ENCODE measurements around the gene ABI1.

ABI1 gene

GRCh38 chr10:26787362-26787761 lies 73.4 kb downstream of the ABI1 start:
- CTCF ChIA-PET = no interaction called here
- TF ChIP-seq, protein P1, sequence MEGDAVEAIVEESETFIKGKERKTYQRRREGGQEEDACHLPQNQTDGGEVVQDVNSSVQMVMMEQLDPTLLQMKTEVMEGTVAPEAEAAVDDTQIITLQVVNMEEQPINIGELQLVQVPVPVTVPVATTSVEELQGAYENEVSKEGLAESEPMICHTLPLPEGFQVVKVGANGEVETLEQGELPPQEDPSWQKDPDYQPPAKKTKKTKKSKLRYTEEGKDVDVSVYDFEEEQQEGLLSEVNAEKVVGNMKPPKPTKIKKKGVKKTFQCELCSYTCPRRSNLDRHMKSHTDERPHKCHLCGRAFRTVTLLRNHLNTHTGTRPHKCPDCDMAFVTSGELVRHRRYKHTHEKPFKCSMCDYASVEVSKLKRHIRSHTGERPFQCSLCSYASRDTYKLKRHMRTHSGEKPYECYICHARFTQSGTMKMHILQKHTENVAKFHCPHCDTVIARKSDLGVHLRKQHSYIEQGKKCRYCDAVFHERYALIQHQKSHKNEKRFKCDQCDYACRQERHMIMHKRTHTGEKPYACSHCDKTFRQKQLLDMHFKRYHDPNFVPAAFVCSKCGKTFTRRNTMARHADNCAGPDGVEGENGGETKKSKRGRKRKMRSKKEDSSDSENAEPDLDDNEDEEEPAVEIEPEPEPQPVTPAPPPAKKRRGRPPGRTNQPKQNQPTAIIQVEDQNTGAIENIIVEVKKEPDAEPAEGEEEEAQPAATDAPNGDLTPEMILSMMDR (IDR thresholded peaks at IDR 0.05; ENCODE audit: insufficient read depth, low read length, missing control alignments) = no peak
- no peak for DNase-seq (ENCODE audit: low read depth, low spot score)
- POLR2A ChIA-PET = no interaction called here
- H3K4me3 ChIP-seq (ENCODE audit: low read depth, low read length) = no peak overlapping the region

DNA sequence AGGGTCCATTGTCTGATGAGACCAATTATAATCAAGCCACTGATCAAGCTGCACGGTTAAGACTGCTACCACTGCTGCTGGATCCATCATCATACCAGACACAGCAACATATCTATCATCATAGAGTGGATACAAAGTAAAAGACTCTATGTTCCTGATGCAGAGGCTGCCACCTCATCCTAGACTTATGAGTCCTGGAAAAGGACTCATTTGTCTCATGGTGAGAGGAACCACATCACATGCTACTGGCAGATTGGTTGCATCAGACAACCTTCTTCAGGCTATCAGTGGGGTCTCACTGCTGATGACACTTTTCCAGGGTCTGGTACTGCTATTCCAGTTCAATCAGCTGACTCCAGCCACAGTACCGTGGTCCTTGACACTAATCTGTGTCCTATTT lies 79.0 kb downstream of the ABI1 start:
- ChIA-PET CTCF (interaction anchor here (0.9 to 2.1 kb wide), 2 partner anchors 9 to 16 kb away, joined by 3 to 6 read pairs; no protein-coding TSS in a partner anchor), POLR2A (interaction anchor here (0.8 kb wide), 1 partner anchor 36 kb away, joined by 3 read pairs; no protein-coding TSS in a partner anchor)
- TF ChIP-seq, protein P1 (IDR thresholded peaks at IDR 0.05; ENCODE audit: insufficient read depth, low read length, missing control alignments) = no peak
- no peak for DNase-seq (ENCODE audit: low read depth, low spot score)
- H3K4me3 ChIP-seq (ENCODE audit: low read depth, low read length) = no peak overlapping the region

DNA sequence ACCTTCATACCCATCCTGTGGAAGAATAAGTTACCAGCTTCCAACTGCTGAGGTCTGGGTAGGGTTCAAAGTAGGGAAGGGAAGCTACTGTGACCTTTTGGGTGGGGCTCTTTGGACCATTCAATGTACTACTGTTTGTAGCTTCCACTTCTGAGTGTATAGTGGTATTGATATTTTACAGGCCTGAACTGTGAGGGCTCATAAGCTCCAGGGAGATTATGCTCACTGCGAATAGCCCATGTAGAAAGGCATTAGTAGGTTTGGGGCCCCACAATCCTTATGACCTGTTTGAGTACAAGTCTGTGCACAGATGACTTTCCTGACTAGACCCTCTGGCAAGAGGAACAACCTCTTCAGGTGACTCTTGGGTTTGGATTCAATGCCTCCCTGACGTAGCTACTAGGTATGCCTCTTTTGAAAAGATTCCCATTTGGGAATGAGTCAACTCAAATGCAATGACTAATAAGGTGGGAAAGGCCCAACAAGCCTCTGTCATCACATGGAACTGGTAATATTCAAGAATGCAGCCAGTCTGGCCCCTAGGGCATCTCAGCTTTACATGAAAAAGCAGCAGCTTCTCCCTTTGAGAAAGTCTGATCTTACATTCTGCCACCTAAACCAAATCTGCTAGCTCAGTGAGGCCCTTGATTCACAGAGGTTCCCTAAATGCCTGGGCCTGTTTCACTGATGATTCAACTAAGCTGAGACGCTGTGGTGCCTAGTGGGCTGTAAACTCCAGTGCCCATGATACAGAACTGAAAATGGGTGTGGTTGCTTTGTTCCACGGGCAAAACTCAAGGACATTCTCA lies 79.8 kb downstream of the ABI1 start:
- POLR2A ChIA-PET = interaction anchor here (0.7 kb wide), 1 partner anchor 18 kb away, joined by 3 read pairs; no protein-coding TSS in a partner anchor
- H3K4me3 ChIP-seq (ENCODE audit: low read depth, low read length) = no peak overlapping the region
- CTCF ChIA-PET = interaction anchor here (0.6 to 2.1 kb wide), 4 partner anchors 17 to 101 kb away, joined by 3 to 7 read pairs (median 4); partner anchors contain the start of gene ABI1
- TF ChIP-seq, protein P1 (IDR thresholded peaks at IDR 0.05; ENCODE audit: insufficient read depth, low read length, missing control alignments) = no peak
- DNase-seq (ENCODE audit: low read depth, low spot score) = peak; percentile 72

DNA sequence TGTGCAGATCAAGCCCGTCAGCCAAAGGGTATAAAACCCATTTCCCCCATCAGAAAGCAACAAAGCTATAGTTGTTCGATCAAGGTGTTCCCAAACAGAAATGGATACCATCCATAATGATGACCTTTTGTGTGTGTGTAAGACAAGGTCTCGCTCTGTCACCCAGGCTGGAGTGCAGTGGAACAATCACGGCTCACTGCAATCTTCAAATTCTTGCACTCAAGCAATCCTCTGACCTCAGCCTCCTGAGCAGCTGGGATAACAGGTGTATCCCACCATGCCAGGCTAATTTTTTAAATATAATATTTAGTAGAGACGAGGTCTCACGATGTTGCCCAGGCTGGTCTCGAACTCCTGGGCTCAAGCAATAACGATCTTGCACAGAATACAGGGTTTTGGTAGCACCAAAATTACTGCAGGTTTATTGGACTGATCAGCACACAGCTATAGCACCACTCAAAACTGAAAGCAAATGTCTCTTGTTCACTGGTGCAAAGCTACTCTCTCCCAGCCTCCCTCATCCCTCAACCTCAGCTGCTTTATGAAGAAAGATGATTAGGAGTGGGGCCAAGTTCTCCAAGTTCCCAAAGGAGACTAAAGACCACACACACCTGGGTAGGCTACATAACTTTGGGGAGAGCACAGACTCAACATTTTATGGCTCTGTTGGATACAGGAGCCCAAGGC lies 80.5 kb downstream of the ABI1 start:
- TF ChIP-seq, protein P1 (IDR thresholded peaks at IDR 0.05; ENCODE audit: insufficient read depth, low read length, missing control alignments) = no peak
- ChIA-PET POLR2A (interaction anchor here (0.7 kb wide), 1 partner anchor 19 kb away, joined by 3 read pairs; no protein-coding TSS in a partner anchor), CTCF (interaction anchor here (0.8 to 2.1 kb wide), 4 partner anchors 18 to 81 kb away, joined by 3 to 7 read pairs (median 4); partner anchors contain the start of gene ABI1)
- H3K4me3 ChIP-seq (ENCODE audit: low read depth, low read length) = no peak overlapping the region
- DNase-seq (ENCODE audit: low read depth, low spot score) = no peak

DNA sequence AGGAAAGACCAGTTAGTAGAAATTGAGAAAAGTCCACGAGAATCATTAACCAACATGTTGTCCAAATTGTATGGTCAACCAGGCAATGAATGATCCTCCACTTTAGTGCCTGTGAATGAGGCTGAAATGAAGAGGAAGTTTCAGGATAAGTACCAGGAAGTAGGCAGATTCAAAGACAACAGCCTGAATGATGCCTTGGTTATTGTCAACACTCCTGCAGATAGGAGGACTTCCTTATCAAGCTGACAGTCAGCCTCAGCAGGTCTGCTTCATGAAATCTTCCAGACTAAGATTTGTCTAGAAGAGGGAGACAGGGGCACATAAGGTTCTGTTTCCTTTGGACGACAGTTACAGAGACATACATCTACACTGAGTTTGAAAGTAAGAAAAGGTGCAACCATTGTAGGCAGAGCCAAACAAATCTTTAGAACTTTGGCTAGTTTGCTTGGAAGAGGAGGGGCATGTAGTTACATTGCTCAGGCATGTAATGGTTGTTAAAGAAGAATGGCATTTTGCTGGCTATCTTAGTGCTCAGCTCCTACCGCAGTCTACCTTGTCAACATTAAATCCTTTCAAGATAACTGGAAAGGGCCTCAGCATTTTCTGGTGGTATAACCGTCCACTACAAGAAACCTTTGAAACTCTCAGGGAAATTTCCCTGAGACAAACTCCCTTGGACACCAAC lies 81.4 kb downstream of the ABI1 start:
- TF ChIP-seq, protein P1 (IDR thresholded peaks at IDR 0.05; ENCODE audit: insufficient read depth, low read length, missing control alignments) = no peak
- POLR2A ChIA-PET = no interaction called here
- no peak for DNase-seq (ENCODE audit: low read depth, low spot score)
- CTCF ChIA-PET = interaction anchor here (0.8 to 1.4 kb wide), 2 partner anchors 17 to 25 kb away, joined by 3 read pairs; no protein-coding TSS in a partner anchor
- H3K4me3 ChIP-seq (ENCODE audit: low read depth, low read length) = no peak overlapping the region

Measured in AG04449 (cell line).